D721Med (cell line): ENCODE results near the gene FANCC.

Source experiments
- DNase-seq: peaks from one replicate; pipeline ENCODE4 v3.0.0; 2011; ENCODE audit warnings: low spot score; ENCODE audit not compliant: insufficient read length
- FAIRE-seq: peaks from 2 replicates; lab custom pipeline; 2011; peaks lifted over from hg19 to GRCh38; lab: Jason Lieb, UNC
- CTCF ChIP-seq: IDR thresholded peaks from 2 replicates; pipeline ENCODE4 v1.5.1; 2012; ENCODE audit warnings: mild to moderate bottlenecking, control low read depth; ENCODE audit not compliant: insufficient read depth; ENCODE audit errors: missing control alignments

The FANCC gene

GRCh38 chr9:95073042-95073607 is 244.4 kb downstream of the FANCC start:
- FAIRE-seq (no peak), DNase-seq (no peak)
- peak; percentile 7 for TF ChIP-seq CTCF

- TF ChIP-seq CTCF = no peak
- DNase-seq (no peak), FAIRE-seq (no peak)
Measured at GRCh38 chr9:95071925-95072324, 245.6 kb downstream of the FANCC start.

- no peak for TF ChIP-seq CTCF
- DNase-seq (no peak), FAIRE-seq (no peak)
Measured at GRCh38 chr9:95071450-95071849, 246.1 kb downstream of the FANCC start.

- DNase-seq = no peak
- TF ChIP-seq CTCF = no peak
- FAIRE-seq = no peak
Measured at GRCh38 chr9:95070549-95071021, 246.9 kb downstream of the FANCC start.

- no peak for DNase-seq
- TF ChIP-seq CTCF = no peak
- FAIRE-seq = no peak
Measured at GRCh38 chr9:95067897-95068296, 249.6 kb downstream of the FANCC start.

- no peak for TF ChIP-seq CTCF
- FAIRE-seq (no peak), DNase-seq (no peak)
Measured at GRCh38 chr9:95067057-95067456, 250.5 kb downstream of the FANCC start.

- DNase-seq (no peak), FAIRE-seq (no peak)
- no peak for TF ChIP-seq CTCF
Measured at GRCh38 chr9:95065224-95065623, 252.3 kb downstream of the FANCC start.
